ENCODE measurements around the gene CRYL1. TPM values are rescaled to one million over a fixed set of nuclear protein-coding genes. Genes with fewer than 3 reads are reported as not detected.
A peak's percentile ranks its signal among the peaks of the same experiment; 100 is the strongest.

Gene CRYL1
- total RNA-seq, 1 experiment from 2014 or later: 2.9 TPM

- no peak for ATAC-seq
- no peak for TF ChIP-seq STAT6 (CRISPR knock-in tag; conservative IDR thresholded peaks at IDR 0.05; ENCODE audit: low read depth)
- no peak for TF ChIP-seq CBFB (CRISPR knock-in tag; IDR thresholded peaks at IDR 0.05; ENCODE audit: low read depth)
- TF ChIP-seq, protein P1, sequence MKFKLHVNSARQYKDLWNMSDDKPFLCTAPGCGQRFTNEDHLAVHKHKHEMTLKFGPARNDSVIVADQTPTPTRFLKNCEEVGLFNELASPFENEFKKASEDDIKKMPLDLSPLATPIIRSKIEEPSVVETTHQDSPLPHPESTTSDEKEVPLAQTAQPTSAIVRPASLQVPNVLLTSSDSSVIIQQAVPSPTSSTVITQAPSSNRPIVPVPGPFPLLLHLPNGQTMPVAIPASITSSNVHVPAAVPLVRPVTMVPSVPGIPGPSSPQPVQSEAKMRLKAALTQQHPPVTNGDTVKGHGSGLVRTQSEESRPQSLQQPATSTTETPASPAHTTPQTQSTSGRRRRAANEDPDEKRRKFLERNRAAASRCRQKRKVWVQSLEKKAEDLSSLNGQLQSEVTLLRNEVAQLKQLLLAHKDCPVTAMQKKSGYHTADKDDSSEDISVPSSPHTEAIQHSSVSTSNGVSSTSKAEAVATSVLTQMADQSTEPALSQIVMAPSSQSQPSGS (CRISPR knock-in tag; IDR thresholded peaks at IDR 0.05; ENCODE audit: borderline replicate concordance, low read depth): no peak
- no peak for TF ChIP-seq HMGA2 (CRISPR knock-in tag; IDR thresholded peaks at IDR 0.05)
- TF ChIP-seq NR2C2 (CRISPR knock-in tag; IDR thresholded peaks at IDR 0.05): no peak
- no peak for TF ChIP-seq ZNF423 (CRISPR knock-in tag; IDR thresholded peaks at IDR 0.05)
- no peak for TF ChIP-seq ELF4 (CRISPR knock-in tag; IDR thresholded peaks at IDR 0.05; ENCODE audit: low read depth)
- no peak for TF ChIP-seq JUN (CRISPR knock-in tag; IDR thresholded peaks at IDR 0.05)
- TF ChIP-seq ZNF671 (CRISPR knock-in tag; IDR thresholded peaks at IDR 0.05): no peak
- TF ChIP-seq ZNF263 (CRISPR knock-in tag; IDR thresholded peaks at IDR 0.05; ENCODE audit: low read depth): no peak
- TF ChIP-seq, protein P2, sequence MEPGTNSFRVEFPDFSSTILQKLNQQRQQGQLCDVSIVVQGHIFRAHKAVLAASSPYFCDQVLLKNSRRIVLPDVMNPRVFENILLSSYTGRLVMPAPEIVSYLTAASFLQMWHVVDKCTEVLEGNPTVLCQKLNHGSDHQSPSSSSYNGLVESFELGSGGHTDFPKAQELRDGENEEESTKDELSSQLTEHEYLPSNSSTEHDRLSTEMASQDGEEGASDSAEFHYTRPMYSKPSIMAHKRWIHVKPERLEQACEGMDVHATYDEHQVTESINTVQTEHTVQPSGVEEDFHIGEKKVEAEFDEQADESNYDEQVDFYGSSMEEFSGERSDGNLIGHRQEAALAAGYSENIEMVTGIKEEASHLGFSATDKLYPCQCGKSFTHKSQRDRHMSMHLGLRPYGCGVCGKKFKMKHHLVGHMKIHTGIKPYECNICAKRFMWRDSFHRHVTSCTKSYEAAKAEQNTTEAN (CRISPR knock-in tag; IDR thresholded peaks at IDR 0.05): no peak
- POLR2A ChIA-PET: no interaction called here
- Mint-ChIP-seq H3K36me3 (no peaks in the 10 kb centered on the region), H3K4me1 (peaks cover 11% of the 10 kb centered on the region), H3K9me3 (peaks cover under 1% of the 10 kb centered on the region; the same call in 1 of the 2 replicates), H3K27ac (no peak overlapping the region; the same call in 1 of the 2 replicates), H3K27me3 (ENCODE audit: low read depth) (no peaks in the 10 kb centered on the region), H3K4me3 (no peak overlapping the region)
- CTCF ChIA-PET: no interaction called here
- no peak for DNase-seq (ENCODE audit: low spot score)
Measured at GRCh38 chr13:20506696-20507095, 19.0 kb downstream of the CRYL1 start.

DNA sequence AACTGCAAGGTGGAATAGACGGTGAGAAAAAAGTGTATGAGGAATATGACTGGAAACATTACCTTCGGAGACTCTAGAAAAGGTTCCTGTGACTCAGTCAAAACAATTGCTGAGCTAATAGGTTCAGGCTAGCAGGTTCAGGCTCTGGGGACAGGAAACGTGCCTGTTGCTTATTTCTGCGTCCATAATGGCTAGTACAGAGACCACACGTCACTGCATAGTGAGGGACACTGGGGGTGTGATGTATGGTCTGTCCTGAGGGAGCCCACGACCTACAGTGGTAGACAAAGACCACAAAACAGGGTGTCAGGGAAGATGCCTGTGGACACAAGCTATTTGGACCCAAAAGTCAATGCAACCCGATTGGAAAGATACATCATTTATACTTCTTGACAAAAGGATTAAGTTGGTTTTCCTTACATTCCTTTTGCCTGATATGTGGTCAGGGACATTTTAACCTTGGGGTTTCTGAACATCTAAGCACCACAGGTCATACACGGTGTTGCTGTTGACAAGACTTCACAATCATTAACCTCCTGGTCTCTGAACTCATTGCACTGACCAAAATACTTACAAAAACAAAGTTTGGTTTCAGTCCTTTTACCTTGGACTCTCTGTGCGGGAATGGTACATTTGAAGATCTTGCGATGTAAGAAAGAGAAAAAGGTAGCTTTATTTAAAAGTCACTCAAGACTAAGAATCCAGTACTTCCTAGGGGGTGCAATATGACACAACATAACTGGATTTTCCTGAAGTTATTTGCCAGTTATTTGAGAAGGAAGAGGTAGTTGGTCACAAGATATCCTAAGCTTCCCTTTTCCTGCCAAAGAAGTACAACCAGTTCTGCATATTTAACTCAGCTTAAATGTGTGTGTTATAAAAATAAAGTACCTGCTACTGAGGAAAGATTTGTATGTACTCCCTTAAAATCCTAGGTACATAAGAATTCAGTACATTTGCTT is 20.0 kb downstream of the CRYL1 start:
- Mint-ChIP-seq H3K27me3 (ENCODE audit: low read depth) (no peaks in the 10 kb centered on the region), H3K9me3 (peaks cover 10% of the 10 kb centered on the region), H3K36me3 (peaks cover 2% of the 10 kb centered on the region), H3K4me3 (no peak overlapping the region), H3K27ac (no peak overlapping the region), H3K4me1 (peaks cover 6% of the 10 kb centered on the region)
- TF ChIP-seq ZNF263 (CRISPR knock-in tag; IDR thresholded peaks at IDR 0.05; ENCODE audit: low read depth) (no peak), PRDM15 (CRISPR knock-in tag; IDR thresholded peaks at IDR 0.05) (no peak), GABPB1 (CRISPR knock-in tag; IDR thresholded peaks at IDR 0.05) (peak; percentile 48; the same call in 1 of the 2 replicates)
- ATAC-seq: no peak
- CTCF ChIA-PET: no interaction called here
- POLR2A ChIA-PET: interaction anchor here (0.7 kb wide), 1 partner anchor 9 kb away, joined by 5 read pairs; no protein-coding TSS in a partner anchor
- DNase-seq (ENCODE audit: low spot score): no peak

All from WTC11 (cell line).